Measurements from ENCODE around the gene CES4A. TPM values are rescaled to one million over a fixed set of nuclear protein-coding genes. Genes with fewer than 3 reads are reported as not detected.
A peak's percentile ranks its signal among the peaks of the same experiment; 100 is the strongest.

The CES4A gene
- polyA plus RNA-seq, 1 donor (not counting 4 experiments of a cell fraction or from before 2014, with no cell fraction given): 6.6 TPM

GRCh38 chr16:66977341-66978113 is 10.9 kb upstream of the CES4A start:
- H3K4me1 ChIP-seq (ENCODE audit: control insufficient read depth, extremely low read depth, insufficient read depth, low read length): no peaks in the 10 kb centered on the region
- peak; percentile 93 to 100 (median 95) for TF ChIP-seq CTCF (optimal IDR thresholded peaks at IDR 0.05 in 1 of 3, IDR thresholded peaks at IDR 0.05 in 1 of 3, conservative IDR thresholded peaks at IDR 0.05 in 1 of 3; ENCODE audit: extremely low read depth in 1 of 3, insufficient read depth in 2 of 3, low read length in 3 of 3)
- no peak for TF ChIP-seq EZH2 (IDR thresholded peaks at IDR 0.05; ENCODE audit: low read length)
- no peaks in the 10 kb centered on the region for H3K9me3 ChIP-seq (ENCODE audit: control insufficient read depth, low read depth, low read length)
- no peak overlapping the region for H3K27ac ChIP-seq (ENCODE audit: control insufficient read depth, insufficient read depth, low read length)
- H4K20me1 ChIP-seq (ENCODE audit: control insufficient read depth, extremely low read depth, insufficient read depth, low read length): no peaks in the 10 kb centered on the region
- H3K27me3 ChIP-seq (ENCODE audit: control insufficient read depth, extremely low read depth, insufficient read depth, low read length): no peaks in the 10 kb centered on the region
- no peaks in the 10 kb centered on the region for H3K36me3 ChIP-seq (ENCODE audit: control insufficient read depth in 2 of 2, extremely low read depth in 1 of 2, insufficient read depth in 2 of 2, low read length in 2 of 2)
- dilution Hi-C loops (cut with MboI; ENCODE audit: extremely low pct_ligation_motif_present, low sequenced_read_pairs): no loop called here
- H3K4me3 ChIP-seq (ENCODE audit: control insufficient read depth in 2 of 3, extremely low read depth in 1 of 3, insufficient read depth in 2 of 3, low read depth in 1 of 3, low read length in 3 of 3): no peak overlapping the region
- no peak overlapping the region for H3K9ac ChIP-seq (ENCODE audit: control insufficient read depth, extremely low read depth, insufficient read depth, low read length)
- no peaks in the 10 kb centered on the region for H3K9me1 ChIP-seq (ENCODE audit: control insufficient read depth, extremely low read depth, insufficient read depth, low read length)
- DNase-seq (ENCODE audit: low read depth, low spot score) (peak; percentile 44), FAIRE-seq (peak; percentile 77)
- no peaks in the 10 kb centered on the region for H3K79me2 ChIP-seq (ENCODE audit: control insufficient read depth, insufficient read depth, low read length)
- H2AFZ ChIP-seq (ENCODE audit: control insufficient read depth, low read length): no peak overlapping the region
- H3K4me2 ChIP-seq (ENCODE audit: control insufficient read depth, extremely low read depth, insufficient read depth, low read depth, low read length): no peak overlapping the region

GRCh38 chr16:66979011-66979717 is 9.2 kb upstream of the CES4A start:
- H3K79me2 ChIP-seq (ENCODE audit: control insufficient read depth, insufficient read depth, low read length): no peaks in the 10 kb centered on the region
- no peak overlapping the region for H3K27ac ChIP-seq (ENCODE audit: control insufficient read depth, insufficient read depth, low read length)
- no peaks in the 10 kb centered on the region for H3K4me1 ChIP-seq (ENCODE audit: control insufficient read depth, extremely low read depth, insufficient read depth, low read length)
- H3K9me3 ChIP-seq (ENCODE audit: control insufficient read depth, low read depth, low read length): no peaks in the 10 kb centered on the region
- no peak overlapping the region for H3K4me2 ChIP-seq (ENCODE audit: control insufficient read depth, extremely low read depth, insufficient read depth, low read depth, low read length)
- TF ChIP-seq EZH2 (IDR thresholded peaks at IDR 0.05; ENCODE audit: low read length): no peak
- no peak for TF ChIP-seq CTCF (optimal IDR thresholded peaks at IDR 0.05 in 1 of 3, IDR thresholded peaks at IDR 0.05 in 1 of 3, conservative IDR thresholded peaks at IDR 0.05 in 1 of 3; ENCODE audit: extremely low read depth in 1 of 3, insufficient read depth in 2 of 3, low read length in 3 of 3)
- H3K9ac ChIP-seq (ENCODE audit: control insufficient read depth, extremely low read depth, insufficient read depth, low read length): no peak overlapping the region
- dilution Hi-C loops (cut with MboI; ENCODE audit: extremely low pct_ligation_motif_present, low sequenced_read_pairs): no loop called here
- no peaks in the 10 kb centered on the region for H3K9me1 ChIP-seq (ENCODE audit: control insufficient read depth, extremely low read depth, insufficient read depth, low read length)
- no peaks in the 10 kb centered on the region for H4K20me1 ChIP-seq (ENCODE audit: control insufficient read depth, extremely low read depth, insufficient read depth, low read length)
- H3K27me3 ChIP-seq (ENCODE audit: control insufficient read depth, extremely low read depth, insufficient read depth, low read length): no peaks in the 10 kb centered on the region
- H3K36me3 ChIP-seq (ENCODE audit: control insufficient read depth in 2 of 2, extremely low read depth in 1 of 2, insufficient read depth in 2 of 2, low read length in 2 of 2): no peaks in the 10 kb centered on the region
- DNase-seq (ENCODE audit: low read depth, low spot score) (no peak), FAIRE-seq (no peak)
- H3K4me3 ChIP-seq (ENCODE audit: control insufficient read depth in 2 of 3, extremely low read depth in 1 of 3, insufficient read depth in 2 of 3, low read depth in 1 of 3, low read length in 3 of 3): no peak overlapping the region
- no peak overlapping the region for H2AFZ ChIP-seq (ENCODE audit: control insufficient read depth, low read length)
